HK-2 (cell line): ENCODE results near the gene CCDC68.
"Not testable (repeated sequence)": the region's sequence is repeated elsewhere in the genome, so short reads cannot be mapped to it uniquely, and the experiment has no call there.

Experiments used
- DNase-seq: peaks from one replicate; pipeline ENCODE4 v3.0.0-alpha.2; 2018; ENCODE audit not compliant: unreplicated experiment

CCDC68 gene, protein sequence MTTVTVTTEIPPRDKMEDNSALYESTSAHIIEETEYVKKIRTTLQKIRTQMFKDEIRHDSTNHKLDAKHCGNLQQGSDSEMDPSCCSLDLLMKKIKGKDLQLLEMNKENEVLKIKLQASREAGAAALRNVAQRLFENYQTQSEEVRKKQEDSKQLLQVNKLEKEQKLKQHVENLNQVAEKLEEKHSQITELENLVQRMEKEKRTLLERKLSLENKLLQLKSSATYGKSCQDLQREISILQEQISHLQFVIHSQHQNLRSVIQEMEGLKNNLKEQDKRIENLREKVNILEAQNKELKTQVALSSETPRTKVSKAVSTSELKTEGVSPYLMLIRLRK

DNA sequence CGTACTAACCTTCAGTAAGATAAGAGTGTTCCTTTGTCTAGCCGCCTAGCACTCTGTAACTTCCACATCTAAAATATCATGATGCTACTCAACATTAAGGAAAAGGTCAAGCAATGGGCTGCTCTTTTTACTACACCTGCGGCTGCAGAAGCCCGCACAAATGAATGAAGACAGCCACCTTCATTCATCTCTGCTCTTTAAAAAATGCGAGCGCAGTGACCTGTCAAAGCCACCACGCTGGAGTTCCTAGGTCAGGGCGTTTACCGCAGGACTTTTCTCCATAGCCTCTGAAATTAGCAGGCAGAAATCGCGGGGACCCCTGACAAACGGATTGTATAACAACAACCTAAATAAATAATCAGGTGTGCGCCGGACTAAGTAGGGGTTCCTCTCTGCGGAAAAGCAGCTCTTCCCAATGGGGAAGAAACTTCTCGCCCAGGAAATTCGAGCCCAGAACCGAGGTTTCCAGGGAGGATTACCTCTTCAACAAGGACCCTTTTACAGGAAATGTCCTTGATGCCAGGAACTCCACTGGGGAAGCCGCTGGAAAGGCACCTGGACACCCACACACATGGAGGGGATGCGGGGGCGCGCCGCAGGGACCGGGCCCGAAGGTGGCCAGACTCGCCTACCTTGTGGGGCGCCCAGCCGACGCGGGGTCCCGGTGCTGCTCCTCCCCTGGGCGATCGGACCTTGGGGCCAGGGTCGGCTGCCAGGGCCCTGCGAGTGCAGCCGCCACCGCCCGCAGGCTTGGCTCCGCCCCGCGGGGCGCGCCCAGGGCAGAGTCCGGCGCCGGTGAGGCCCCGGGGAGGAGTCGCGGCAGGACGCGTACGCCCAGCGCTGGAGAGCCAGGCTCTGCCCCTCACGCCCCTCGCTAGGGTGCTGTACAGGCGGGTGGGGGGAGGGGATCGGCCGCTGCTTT, at the start of gene CCDC68:
CCDC68 (minus strand) TSS at position 758 of the 922 bp plus-strand sequence. CDS start 16,670 bp downstream, outside the sequence.
- no peak for DNase-seq

DNA sequence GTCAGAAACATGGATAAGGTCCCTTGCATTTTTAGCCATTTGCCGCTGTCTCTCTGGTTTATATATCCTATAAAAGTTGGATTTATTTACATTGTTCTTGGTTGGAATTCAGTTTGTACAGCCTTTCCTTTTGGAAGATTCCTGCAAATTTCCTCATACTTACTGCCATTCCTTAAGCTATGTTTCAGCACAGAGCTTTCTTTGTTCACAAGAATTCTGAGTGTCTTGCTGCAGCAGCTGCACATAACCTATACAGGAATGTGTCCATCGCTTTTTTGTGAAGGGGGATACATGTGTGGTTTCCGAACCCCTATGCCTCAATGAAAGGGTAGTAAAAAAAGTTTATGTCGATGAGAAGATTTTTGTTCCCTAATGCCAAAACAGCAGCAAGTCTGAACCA, 48.3 kb upstream of the CCDC68 start:
- no peak for DNase-seq

DNA sequence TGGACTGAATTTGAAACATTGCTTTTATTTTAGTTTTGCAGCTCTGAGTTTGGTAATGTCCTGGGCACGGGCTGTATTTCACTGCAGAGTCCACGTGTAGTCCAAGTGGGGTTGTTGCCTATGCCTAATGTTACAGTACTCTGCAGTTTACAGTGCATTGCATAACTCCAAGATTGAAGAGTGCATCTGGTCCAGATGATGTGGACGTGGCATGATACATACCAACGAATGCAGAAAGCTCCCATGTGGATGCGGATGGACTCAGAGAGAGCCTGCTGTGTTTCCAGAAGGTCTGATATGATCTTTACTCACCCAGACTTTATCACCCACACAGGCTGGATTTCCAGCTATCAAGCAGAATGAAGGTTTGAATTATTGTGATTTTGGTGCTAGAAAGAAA, 44.4 kb upstream of the CCDC68 start:
- no peak for DNase-seq

DNA sequence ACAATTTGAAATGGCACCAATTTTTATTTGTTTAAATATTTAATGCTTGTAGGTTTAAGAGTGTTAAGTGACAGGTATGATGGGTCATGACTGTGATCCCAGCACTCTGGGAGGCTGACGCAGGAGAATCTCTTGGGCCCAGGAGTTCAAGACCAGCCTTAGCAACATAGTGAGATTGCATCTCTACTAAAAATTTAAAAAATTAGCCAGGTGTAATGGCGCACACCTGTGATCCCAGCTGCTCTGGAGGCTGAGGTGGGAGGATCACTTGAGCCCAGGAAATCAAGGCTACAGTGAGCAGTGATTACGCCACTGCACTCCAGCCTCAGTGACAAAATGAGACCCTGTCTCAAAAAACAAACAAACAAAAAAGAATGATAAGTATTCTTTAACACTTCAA, 43.0 kb upstream of the CCDC68 start:
- DNase-seq = no peak

DNA sequence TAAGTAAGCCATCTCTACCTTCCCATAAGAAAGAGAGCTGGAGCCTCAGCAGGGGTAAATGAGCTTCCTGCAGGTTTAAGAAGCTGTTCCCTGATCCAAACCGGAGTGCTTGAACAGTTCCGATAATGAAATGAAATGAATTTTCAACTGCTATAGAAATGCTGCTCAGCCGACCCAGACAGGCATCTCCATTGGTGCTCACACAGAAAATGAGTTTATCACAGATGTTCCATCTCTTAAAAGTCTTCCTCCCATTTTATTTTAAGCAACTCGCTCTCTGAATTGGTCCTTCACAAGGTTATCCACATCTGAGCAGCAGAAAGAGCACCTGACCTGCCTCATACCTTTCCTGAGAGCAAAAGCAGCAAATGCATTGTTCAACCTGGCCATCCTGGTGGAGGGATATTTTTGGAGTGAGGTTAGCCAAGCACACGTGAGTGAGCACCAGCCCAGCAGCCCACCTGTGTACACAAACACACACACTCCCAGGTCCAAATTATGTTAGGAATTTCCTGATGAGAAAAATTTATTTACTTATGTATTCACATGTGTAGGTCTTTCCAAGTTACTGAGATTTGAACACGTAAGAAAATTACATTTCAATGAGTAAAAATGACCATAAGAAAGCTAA, 42.2 kb upstream of the CCDC68 start:
- DNase-seq = no peak

DNA sequence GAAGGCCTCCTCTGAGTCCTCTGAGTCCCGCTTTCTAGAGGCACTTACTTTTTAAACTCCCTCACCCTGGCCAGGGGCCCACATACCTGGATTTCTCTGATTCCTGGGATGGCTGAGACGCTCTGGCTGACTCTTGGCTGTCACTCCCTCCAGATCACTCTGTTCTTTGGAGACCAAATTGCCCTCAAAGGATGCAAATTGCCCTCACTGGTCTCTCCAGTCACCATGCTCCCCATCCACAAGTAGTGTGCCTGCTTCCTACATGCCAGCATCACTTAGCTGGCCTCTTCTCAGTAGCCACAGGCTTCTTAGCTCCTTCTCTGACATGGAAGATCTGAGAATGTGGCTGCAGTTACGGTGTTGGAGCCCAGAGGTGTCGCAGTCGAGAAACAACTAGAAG, 41.3 kb upstream of the CCDC68 start:
- no peak for DNase-seq

DNA sequence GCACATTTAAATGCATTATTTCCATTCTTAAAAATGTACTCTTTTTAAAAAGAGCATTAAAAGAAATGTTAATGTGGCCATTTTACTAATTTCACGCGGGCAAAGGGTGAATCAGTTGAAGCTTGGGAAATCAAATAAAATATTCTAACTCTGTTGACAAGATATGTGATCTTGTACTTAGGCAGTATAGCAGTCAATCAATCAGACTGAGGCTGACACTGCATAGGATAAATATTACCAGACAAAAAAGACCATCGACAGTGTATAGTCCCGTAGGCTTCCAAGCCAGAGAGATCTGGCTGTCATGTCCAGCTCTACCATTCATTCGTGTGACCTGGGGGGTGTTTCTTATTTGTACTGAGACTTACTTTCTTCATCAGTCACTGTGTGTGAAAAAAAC, 39.8 kb upstream of the CCDC68 start:
- DNase-seq = no peak

DNA sequence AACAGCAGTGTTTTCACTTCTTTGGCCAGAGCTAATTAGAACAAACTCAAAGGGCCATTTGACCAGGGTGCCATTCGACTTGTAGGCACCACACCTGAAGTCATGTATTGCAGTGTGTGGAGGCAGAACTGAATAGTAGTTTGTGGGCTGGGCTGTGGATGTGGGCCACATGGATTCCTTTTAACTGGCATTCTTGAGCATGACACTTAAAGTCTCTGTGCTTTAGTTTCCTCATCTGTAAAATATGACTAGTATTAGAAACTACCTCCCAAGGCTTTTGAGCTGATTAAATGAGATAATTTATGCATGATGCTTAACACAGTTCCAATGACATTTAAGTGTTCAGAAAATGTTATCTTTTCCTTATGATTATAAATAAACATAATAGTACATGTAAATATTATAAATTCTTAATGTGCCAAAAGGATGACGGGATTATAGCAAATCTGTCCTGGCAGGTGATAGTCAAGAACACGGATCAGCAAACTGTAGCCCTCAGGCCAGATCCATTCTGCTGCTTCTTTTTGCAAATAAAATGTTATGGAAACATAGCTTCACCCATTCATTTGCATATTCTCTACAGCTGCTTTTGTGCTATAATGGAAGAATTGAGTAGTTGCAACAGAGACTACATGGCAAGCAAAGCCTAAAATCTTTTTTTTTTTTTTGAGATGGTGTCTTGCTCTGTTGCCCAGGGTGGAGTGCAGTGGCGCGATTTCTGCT, 36.3 kb upstream of the CCDC68 start:
- no peak for DNase-seq

DNA sequence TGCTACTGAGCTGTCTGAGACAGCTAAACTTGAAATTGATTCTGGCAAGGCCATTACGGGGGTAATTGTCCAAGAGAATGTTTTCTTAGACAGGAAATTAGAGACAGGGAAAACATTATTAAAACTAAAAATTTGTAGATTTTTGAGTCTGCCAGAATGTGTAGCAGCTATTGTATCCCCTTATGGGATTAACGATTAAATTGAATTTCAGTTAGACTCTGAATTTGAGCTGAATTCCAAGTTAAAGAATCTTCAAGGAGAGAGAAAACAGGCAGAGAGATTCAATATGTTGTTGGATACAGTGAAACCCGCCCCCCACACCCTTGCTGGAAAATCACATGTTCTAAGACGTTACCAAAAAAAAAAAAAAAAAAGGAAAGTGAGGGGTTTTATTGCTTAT, 32.7 kb upstream of the CCDC68 start:
- no peak for DNase-seq

DNA sequence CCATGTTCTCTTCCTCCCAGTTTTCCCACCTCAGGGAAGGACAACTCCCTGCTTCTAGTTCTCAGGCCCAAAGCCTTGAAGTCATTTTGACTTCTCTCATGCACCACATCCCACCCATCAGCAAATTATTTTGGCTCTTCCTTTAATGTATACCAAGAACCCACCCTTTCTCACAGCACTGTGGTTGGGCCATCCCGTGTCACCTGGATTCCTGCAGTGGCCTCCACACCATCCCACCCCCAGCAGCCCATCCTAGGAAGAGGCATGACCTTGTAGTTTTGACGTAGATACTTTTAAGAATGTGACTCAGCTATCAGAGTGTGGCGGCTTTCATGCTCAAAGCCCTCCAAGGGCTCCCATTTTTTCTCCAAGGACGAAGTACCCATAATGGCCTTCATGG, 25.6 kb upstream of the CCDC68 start:
- no peak for DNase-seq

DNA sequence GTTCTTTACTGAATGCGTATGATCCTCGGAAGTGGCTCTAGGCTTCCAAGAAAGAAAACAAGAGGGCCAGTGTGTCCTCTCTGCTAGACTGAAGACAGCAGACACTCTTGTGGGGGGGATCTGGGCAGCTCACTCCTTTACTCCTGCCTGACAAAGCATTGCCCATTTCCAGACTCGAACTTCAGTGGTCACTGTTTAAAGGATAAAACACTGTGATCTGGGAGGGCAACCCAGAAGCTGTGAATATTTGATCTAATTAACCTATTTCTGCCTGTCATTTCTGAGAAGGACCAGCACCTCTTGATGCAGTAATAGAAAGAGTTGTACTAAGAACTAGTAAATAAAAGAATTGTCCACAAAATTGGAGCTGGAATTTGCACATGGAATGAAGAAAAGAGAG, 24.5 kb upstream of the CCDC68 start:
- no peak for DNase-seq

DNA sequence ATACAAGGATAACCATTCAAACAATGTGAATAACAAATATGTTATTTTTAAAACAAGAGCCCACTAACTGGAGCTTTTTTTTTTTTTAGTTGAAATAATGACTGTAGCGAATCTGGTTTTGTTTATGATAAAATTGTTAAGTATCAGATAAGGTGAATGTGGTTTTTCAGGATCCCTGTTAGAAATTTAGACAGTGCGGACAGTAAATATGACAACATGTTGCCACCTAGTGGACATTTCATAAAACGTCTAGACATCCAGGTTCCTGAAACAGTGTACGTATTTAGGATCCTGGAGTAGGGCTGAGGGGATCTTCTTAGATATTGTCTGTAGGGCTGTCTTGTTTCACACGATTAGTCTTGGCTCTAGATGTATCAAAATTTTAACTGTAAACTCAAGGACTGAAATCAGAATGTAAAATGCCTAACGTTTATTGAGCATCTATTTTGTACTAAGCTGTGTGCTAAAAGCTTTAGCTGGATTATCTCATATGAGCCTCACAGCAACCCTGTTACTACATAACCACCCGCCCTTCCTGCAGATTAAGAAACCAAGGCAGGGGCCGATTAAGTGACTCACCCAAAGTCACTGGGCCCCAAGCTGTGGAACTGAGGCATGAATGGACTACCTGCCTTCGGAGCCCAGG, 23.9 kb upstream of the CCDC68 start:
- no peak for DNase-seq

DNA sequence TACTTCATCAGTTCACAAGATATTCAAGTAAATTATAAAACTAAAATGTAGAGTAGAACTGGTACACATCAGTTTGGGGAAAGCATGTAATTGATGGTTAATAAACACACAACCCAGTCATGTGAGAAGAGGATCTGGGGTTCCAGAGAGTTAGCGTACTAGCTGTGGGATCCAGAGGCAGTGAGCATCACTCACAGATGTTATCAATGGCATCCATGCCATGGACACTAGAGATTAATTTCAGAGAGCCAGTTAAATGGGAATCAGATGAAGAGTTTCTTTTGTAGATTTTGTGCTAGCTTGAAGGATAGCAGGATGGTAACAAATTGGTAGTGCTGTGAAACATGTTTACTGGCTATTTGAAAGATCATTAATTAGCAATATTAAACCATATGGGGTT, 21.8 kb upstream of the CCDC68 start:
- no peak for DNase-seq

DNA sequence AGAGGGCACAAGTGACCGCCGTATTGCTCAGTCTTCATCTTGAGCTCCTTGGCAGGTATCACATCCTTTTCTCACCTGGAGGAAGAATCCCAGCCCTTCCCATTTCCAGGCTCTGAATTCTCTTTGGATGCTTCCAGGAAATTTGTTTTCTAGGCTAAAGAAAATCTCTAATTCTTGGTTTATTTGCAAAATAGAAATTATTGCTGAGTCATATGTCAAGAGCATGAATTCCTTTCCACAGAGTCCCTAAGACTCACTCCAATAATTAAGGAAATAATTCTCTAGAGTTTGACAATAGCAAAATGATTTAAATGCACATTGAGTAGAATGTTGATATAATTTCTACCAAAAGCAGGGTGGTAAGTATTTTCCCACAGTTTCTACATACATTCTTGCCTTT, 16.3 kb upstream of the CCDC68 start:
- DNase-seq = no peak

DNA sequence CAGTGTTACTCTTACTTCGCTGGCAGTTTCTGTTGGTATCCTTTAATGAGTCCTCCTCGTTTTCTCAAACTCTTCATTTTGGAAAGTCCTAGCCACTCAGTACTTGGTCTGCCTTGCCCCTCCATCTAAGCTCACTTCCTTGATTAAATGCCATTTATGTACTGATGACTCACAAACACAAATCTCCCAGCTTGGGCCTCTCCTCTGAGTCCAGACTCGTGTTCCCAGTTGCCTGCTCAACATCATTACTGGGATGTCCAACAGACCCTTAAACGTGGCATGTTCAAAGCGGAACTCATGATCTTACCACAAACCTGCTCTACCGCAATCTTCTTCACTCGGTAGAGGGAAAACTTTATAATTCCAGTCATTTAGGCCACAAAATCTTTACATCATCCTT, 13.8 kb upstream of the CCDC68 start:
- DNase-seq = no peak

DNA sequence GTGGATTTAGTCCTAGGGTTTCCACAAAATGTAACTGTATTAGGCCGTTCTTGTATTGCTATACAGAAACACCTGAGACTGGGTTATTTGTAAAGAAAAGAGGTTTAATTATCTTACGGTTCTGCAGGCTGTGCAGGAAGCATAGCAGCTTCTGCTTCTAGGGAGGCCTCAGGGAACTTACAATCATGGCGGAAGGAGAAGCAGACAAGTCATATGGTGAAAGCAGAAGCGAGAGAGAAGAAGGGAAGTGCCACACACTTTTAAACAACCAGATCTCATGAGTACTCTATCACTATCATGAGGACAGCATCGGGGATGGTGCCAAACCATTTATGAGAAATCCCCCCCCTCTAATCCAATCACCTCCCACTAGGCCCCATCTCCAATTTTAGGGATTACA, 9.5 kb upstream of the CCDC68 start:
- DNase-seq = no peak

DNA sequence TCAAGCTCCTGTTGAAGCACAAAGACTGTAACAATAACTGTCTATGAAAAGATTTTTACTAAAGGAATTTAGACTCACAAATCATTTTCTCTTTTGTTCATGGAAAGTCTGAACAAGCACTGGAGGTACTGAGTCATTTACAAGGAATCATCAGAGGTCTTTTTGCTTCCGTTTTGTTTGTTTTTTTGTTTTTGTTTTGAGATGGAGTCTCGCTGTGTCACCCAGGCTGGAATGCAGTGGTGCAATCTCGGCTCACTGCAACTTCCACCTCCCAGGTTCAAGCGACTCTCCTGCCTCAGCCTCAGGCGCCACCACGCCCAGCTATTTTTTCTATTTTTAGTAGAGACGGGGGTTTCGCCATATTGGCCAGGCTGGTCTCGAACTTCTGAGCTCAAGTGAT, 9.0 kb upstream of the CCDC68 start:
- not testable (repeated sequence) for DNase-seq

DNA sequence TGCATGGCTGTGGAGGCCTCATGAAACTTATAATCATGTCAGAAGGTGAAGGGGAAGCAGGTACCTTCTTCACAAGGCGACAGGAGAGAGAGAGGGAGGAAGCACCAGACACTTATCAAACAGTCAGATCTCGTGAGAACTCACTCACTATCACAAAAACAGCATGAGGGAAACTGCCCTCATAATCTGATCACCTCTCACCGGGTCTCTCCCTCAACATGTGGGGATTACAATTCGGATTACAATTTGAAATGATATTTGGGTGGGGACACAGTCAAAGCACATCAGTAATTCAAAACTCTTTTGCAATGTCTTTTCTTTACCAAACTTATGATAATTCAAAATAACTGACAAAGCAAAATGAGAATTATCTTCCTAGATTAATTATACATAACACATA, 8.5 kb upstream of the CCDC68 start:
- DNase-seq = no peak

DNA sequence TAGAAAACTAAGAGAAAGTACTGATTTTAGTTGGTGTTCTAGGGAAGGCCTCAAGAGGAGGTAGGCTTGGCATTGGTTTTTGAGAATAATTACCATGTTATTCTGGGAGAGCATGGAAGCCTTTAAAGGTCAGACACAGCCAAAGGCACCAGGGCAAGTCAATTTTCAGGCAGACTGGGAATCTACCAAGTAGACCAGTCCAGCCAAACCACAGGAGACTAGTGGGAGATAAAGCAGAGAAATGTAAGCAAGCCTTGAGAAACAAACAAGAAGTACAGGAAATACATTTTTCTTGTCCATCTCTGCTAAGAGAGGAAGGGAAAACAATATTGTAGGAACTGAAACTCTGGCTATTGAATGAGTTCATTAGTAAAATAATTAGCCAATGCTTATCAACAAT, 5.5 kb upstream of the CCDC68 start:
- no peak for DNase-seq

DNA sequence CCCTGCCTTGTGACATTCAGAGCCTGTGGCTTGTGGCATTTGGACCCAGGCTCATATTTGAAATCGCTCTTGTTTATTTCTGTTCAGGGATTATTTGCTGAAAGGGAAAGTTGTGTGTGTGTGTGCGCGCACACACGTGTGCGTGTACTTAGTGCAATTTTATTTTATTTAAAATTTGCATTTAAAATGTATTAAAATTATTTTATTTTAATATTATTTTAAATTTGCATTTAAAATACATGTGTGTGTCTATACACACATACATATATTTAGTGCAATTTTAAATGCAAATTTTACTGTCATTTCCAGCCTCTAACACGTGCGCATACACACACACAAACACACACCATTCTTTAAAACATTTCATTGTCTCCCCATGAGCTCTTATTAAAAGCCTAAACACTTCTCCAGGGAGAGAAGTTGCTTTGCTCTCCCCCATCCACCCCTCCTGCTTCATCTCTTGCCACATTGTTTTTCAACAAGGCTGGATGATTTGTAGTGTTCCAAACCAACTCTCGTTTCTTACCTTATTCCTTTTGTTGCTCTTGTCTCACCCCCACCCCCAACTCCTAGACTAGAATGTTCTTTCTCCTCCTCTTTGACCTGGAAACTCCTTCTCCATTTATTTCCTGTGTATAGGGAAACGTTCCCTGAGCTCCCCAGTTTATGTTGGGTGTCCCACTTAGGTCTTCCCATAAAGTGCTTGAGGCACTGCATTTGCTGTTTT, 3.8 kb upstream of the CCDC68 start:
- DNase-seq = no peak

DNA sequence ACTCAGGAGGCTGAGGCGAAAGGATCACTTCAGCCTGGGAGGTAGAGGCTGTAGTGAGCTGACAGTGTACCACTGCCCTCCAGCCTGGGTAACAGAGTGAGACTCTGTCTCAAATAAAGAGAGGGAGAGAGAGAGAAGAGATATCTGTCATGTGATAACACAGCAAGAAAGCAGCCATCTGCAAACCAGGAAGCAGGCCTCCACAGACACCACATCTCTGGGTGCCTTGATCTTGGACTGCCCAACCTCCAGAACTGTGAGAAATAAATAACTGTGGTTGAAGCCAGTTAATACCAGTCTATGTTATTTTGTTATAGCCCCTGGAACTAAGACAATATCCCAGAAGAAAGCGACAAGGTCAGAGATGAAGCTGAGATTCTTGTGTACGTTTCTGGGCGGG, 2.6 kb upstream of the CCDC68 start:
- DNase-seq = no peak
